Activated naive CD8-positive, alpha-beta T cell (primary cell): ENCODE results near the gene PRPF4.
"Not testable (repeated sequence)": the region's sequence is repeated elsewhere in the genome, so short reads cannot be mapped to it uniquely, and the experiment has no call there.

Experiments
- H3K27ac Mint-ChIP-seq: one replicate; pipeline ENCODE4 v1.8.0; 2021; ENCODE audit warnings: mixed read lengths
- H3K27me3 Mint-ChIP-seq: one replicate; pipeline ENCODE4 v1.8.0; 2021; ENCODE audit warnings: mixed read lengths
- H3K36me3 Mint-ChIP-seq: one replicate; pipeline ENCODE4 v1.8.0; 2021; ENCODE audit warnings: mixed read lengths
- H3K4me1 Mint-ChIP-seq: one replicate; pipeline ENCODE4 v1.8.0; 2021; ENCODE audit warnings: low read depth, mixed read lengths
- H3K4me3 Mint-ChIP-seq: one replicate; pipeline ENCODE4 v1.8.0; 2021; ENCODE audit warnings: mild to moderate bottlenecking, mixed read lengths
- H3K9me3 Mint-ChIP-seq: one replicate; pipeline ENCODE4 v1.8.0; 2021; ENCODE audit warnings: low read depth, mixed read lengths

PRPF4 gene

GRCh38 chr9:113296247-113296646 is 20.8 kb downstream of the PRPF4 start:
- H3K27ac Mint-ChIP-seq, H3K4me1 Mint-ChIP-seq, H3K36me3 Mint-ChIP-seq, H3K9me3 Mint-ChIP-seq, H3K4me3 Mint-ChIP-seq, H3K27me3 Mint-ChIP-seq: not testable (repeated sequence)

GRCh38 chr9:113296796-113297558 is 21.5 kb downstream of the PRPF4 start:
- no peaks in the 10 kb centered on the region for H3K27me3 Mint-ChIP-seq
- H3K36me3 Mint-ChIP-seq = no peaks in the 10 kb centered on the region
- H3K27ac Mint-ChIP-seq = no peak overlapping the region
- no peaks in the 10 kb centered on the region for H3K4me1 Mint-ChIP-seq
- no peak overlapping the region for H3K4me3 Mint-ChIP-seq
- H3K9me3 Mint-ChIP-seq = no peaks in the 10 kb centered on the region

GRCh38 chr9:113298311-113298710 is 22.9 kb downstream of the PRPF4 start:
- H3K4me3 Mint-ChIP-seq = no peak overlapping the region
- no peaks in the 10 kb centered on the region for H3K36me3 Mint-ChIP-seq
- no peaks in the 10 kb centered on the region for H3K27me3 Mint-ChIP-seq

GRCh38 chr9:113298924-113299770 is 23.7 kb downstream of the PRPF4 start:
- no peak overlapping the region for H3K27ac Mint-ChIP-seq
- no peaks in the 10 kb centered on the region for H3K9me3 Mint-ChIP-seq
- H3K27me3 Mint-ChIP-seq = no peaks in the 10 kb centered on the region
- no peak overlapping the region for H3K4me3 Mint-ChIP-seq
- H3K36me3 Mint-ChIP-seq = no peaks in the 10 kb centered on the region
- no peaks in the 10 kb centered on the region for H3K4me1 Mint-ChIP-seq

More at GRCh38 chr9:113298311-113298710, 22.9 kb downstream of the PRPF4 start:
- H3K4me1 Mint-ChIP-seq = no peaks in the 10 kb centered on the region
- no peak overlapping the region for H3K27ac Mint-ChIP-seq
- H3K9me3 Mint-ChIP-seq = no peaks in the 10 kb centered on the region

GRCh38 chr9:113299800-113300292 is 24.4 kb downstream of the PRPF4 start:
- H3K9me3 Mint-ChIP-seq = no peaks in the 10 kb centered on the region
- H3K27ac Mint-ChIP-seq = no peak overlapping the region
- no peak overlapping the region for H3K4me3 Mint-ChIP-seq
- H3K4me1 Mint-ChIP-seq = no peaks in the 10 kb centered on the region
- no peaks in the 10 kb centered on the region for H3K27me3 Mint-ChIP-seq
- no peaks in the 10 kb centered on the region for H3K36me3 Mint-ChIP-seq

GRCh38 chr9:113301548-113301947 is 26.1 kb downstream of the PRPF4 start:
- Mint-ChIP-seq H3K9me3 (no peaks in the 10 kb centered on the region), H3K27me3 (no peaks in the 10 kb centered on the region), H3K4me1 (no peaks in the 10 kb centered on the region), H3K27ac (no peak overlapping the region), H3K4me3 (no peak overlapping the region), H3K36me3 (no peaks in the 10 kb centered on the region)

GRCh38 chr9:113302792-113303418 is 27.4 kb downstream of the PRPF4 start, which contains the start of gene RNF183:
Gene RNF183, minus strand, starts transcription at chr9:113303376. Its CDS starts 5,192 bp downstream, at chr9:113298184.
- Mint-ChIP-seq H3K4me1 (no peaks in the 10 kb centered on the region), H3K36me3 (no peaks in the 10 kb centered on the region), H3K27ac (no peak within 1 kb of the TSS), H3K4me3 (no peak within 1 kb of the TSS), H3K27me3 (no peaks in the 10 kb centered on the region), H3K9me3 (no peaks in the 10 kb centered on the region)

GRCh38 chr9:113306566-113306965 is 31.1 kb downstream of the PRPF4 start:
- no peak overlapping the region for H3K4me3 Mint-ChIP-seq
- H3K27ac Mint-ChIP-seq = no peak overlapping the region
- H3K27me3 Mint-ChIP-seq = no peaks in the 10 kb centered on the region
- no peaks in the 10 kb centered on the region for H3K36me3 Mint-ChIP-seq
- no peaks in the 10 kb centered on the region for H3K4me1 Mint-ChIP-seq
- H3K9me3 Mint-ChIP-seq = no peaks in the 10 kb centered on the region

GRCh38 chr9:113307396-113307975 is 32.0 kb downstream of the PRPF4 start:
- H3K36me3 Mint-ChIP-seq = no peaks in the 10 kb centered on the region
- no peak overlapping the region for H3K4me3 Mint-ChIP-seq
- H3K27ac Mint-ChIP-seq = no peak overlapping the region
- no peaks in the 10 kb centered on the region for H3K4me1 Mint-ChIP-seq
- no peaks in the 10 kb centered on the region for H3K9me3 Mint-ChIP-seq
- H3K27me3 Mint-ChIP-seq = no peaks in the 10 kb centered on the region

- Mint-ChIP-seq H3K27me3 (no peaks in the 10 kb centered on the region), H3K36me3 (no peaks in the 10 kb centered on the region)
These were observed 33.9 kb downstream of the PRPF4 start for GRCh38 chr9:113309204-113309813.

GRCh38 chr9:113310538-113310937 is 35.1 kb downstream of the PRPF4 start:
- Mint-ChIP-seq H3K4me1 (no peaks in the 10 kb centered on the region), H3K27ac (no peak overlapping the region), H3K4me3 (no peak overlapping the region), H3K9me3 (no peaks in the 10 kb centered on the region), H3K27me3 (no peaks in the 10 kb centered on the region), H3K36me3 (no peaks in the 10 kb centered on the region)

More at GRCh38 chr9:113309204-113309813, 33.9 kb downstream of the PRPF4 start:
- Mint-ChIP-seq H3K4me1 (no peaks in the 10 kb centered on the region), H3K27ac (no peak overlapping the region), H3K9me3 (no peaks in the 10 kb centered on the region), H3K4me3 (no peak overlapping the region)

GRCh38 chr9:113311961-113312360 is 36.5 kb downstream of the PRPF4 start:
- Mint-ChIP-seq H3K9me3 (no peaks in the 10 kb centered on the region), H3K4me1 (no peaks in the 10 kb centered on the region), H3K4me3 (no peak overlapping the region), H3K36me3 (no peaks in the 10 kb centered on the region), H3K27me3 (no peaks in the 10 kb centered on the region), H3K27ac (no peak overlapping the region)

- Mint-ChIP-seq H3K27ac (no peak overlapping the region), H3K36me3 (no peaks in the 10 kb centered on the region), H3K9me3 (no peaks in the 10 kb centered on the region), H3K4me1 (no peaks in the 10 kb centered on the region), H3K4me3 (no peak overlapping the region), H3K27me3 (no peaks in the 10 kb centered on the region)
These were observed 37.8 kb downstream of the PRPF4 start for GRCh38 chr9:113313261-113313660.

GRCh38 chr9:113315231-113315630 is 39.8 kb downstream of the PRPF4 start:
- Mint-ChIP-seq H3K4me3 (no peak overlapping the region), H3K4me1 (no peaks in the 10 kb centered on the region), H3K27ac (no peak overlapping the region), H3K36me3 (peaks cover 2% of the 10 kb centered on the region), H3K27me3 (no peaks in the 10 kb centered on the region), H3K9me3 (no peaks in the 10 kb centered on the region)
